GM23338 (cell line): ENCODE results near the gene TLR1. TPM values are rescaled to one million over a fixed set of nuclear protein-coding genes. Genes with fewer than 3 reads are reported as not detected.

Experiments used
- ATAC-seq: fragments of 200-7000 bp; cut with Tn5 transposase; 3 replicates; pipeline ENCODE4 v1.9.1; 2020
- DNase-seq: peaks from one replicate; pipeline ENCODE4 v3.0.0-alpha.2; 2015; ENCODE audit warnings: low spot score
- H2AFZ ChIP-seq: fragments of 200-600 bp; sonication (generic); 2 replicates; pipeline ENCODE4 v1.8.0; 2016; ENCODE audit warnings: antibody characterized with exemption, mild to moderate bottlenecking, moderate library complexity
- H3F3A ChIP-seq: fragments of 200-600 bp; sonication (generic); replicated peaks from 2 replicates; pipeline ENCODE4 v1.8.0; 2017; ENCODE audit warnings: antibody characterized with exemption, mixed run types, low read depth
- H3K27ac ChIP-seq: fragments of 200-600 bp; sonication (generic); 2 replicates; pipeline ENCODE4 v1.6.1; 2016; ENCODE audit warnings: low read depth
- H3K27me3 ChIP-seq: fragments of 200-600 bp; sonication (generic); 2 replicates; pipeline ENCODE4 v1.8.0; 2016; ENCODE audit warnings: mild to moderate bottlenecking, mixed run types, moderate library complexity; ENCODE audit not compliant: insufficient read depth
- H3K36me3 ChIP-seq: fragments of 200-600 bp; sonication (generic); 2 replicates; pipeline ENCODE4 v1.8.0; 2016; ENCODE audit warnings: mild to moderate bottlenecking; ENCODE audit not compliant: insufficient read depth
- H3K4me1 ChIP-seq: fragments of 200-600 bp; sonication (generic); 2 replicates; pipeline ENCODE4 v1.8.0; 2016; ENCODE audit warnings: mild to moderate bottlenecking, moderate library complexity; ENCODE audit not compliant: insufficient read depth
- H3K4me2 ChIP-seq: fragments of 200-600 bp; sonication (generic); 2 replicates; pipeline ENCODE4 v1.7.1; 2017; ENCODE audit warnings: mixed run types
- H3K4me3 ChIP-seq: fragments of 200-600 bp; sonication (generic); 2 replicates; pipeline ENCODE4 v1.6.1; 2016; ENCODE audit warnings: mixed run types
- H3K79me2 ChIP-seq: fragments of 200-600 bp; sonication (generic); replicated peaks from 2 replicates; pipeline ENCODE4 v1.8.0; 2017; ENCODE audit warnings: mild to moderate bottlenecking; ENCODE audit not compliant: insufficient read depth
- H3K9me2 ChIP-seq: fragments of 200-600 bp; sonication (generic); 2 replicates; pipeline ENCODE4 v1.8.0; 2017; ENCODE audit not compliant: insufficient read depth
- H4K20me1 ChIP-seq: fragments of 200-600 bp; sonication (generic); replicated peaks from 2 replicates; pipeline ENCODE4 v1.8.0; 2017; ENCODE audit warnings: mild to moderate bottlenecking; ENCODE audit not compliant: insufficient read depth
- H3K27ac Mint-ChIP-seq: 2 replicates; pipeline ENCODE4 v1.8.0; 2020; ENCODE audit warnings: inconsistent platforms, mild to moderate bottlenecking, moderate library complexity, mixed read lengths
- H3K27me3 Mint-ChIP-seq: 3 replicates; pipeline ENCODE4 v1.8.0; 2022; ENCODE audit warnings: low read depth, mild to moderate bottlenecking, moderate library complexity, mixed read lengths, inconsistent platforms; ENCODE audit not compliant: insufficient read depth, poor library complexity
- H3K36me3 Mint-ChIP-seq: 3 replicates; pipeline ENCODE4 v1.8.0; 2021; ENCODE audit warnings: low read depth, mild to moderate bottlenecking, inconsistent platforms, moderate library complexity, mixed read lengths
- H3K4me1 Mint-ChIP-seq: 3 replicates; pipeline ENCODE4 v1.8.0; 2020; ENCODE audit warnings: mild to moderate bottlenecking, inconsistent platforms, mixed read lengths
- H3K4me3 Mint-ChIP-seq: 3 replicates; pipeline ENCODE4 v1.8.0; 2021; ENCODE audit warnings: moderate library complexity, mild to moderate bottlenecking, inconsistent platforms, mixed read lengths
- H3K9me3 Mint-ChIP-seq: 3 replicates; pipeline ENCODE4 v1.8.0; 2020; ENCODE audit warnings: moderate library complexity, mild to moderate bottlenecking, inconsistent platforms, mixed read lengths
- CREB1 ChIP-seq: fragments of 250-450 bp; sonication (Bioruptor Pico); IDR thresholded peaks from 2 replicates; pipeline ENCODE4 v1.5.0; 2020; ENCODE audit warnings: low read depth, mild to moderate bottlenecking, moderate library complexity
- CTCF ChIP-seq, 2 experiments: fragments of 200-600 bp in 1 of 2; sonication (generic) in 1 of 2; conservative IDR thresholded peaks; 2 replicates each; pipeline versions ENCODE4 v1.5.1 to v1.6.1; 2016 to 2017; ENCODE audit warnings: antibody characterized with exemption in 2 of 2, low read depth in 2 of 2, mild to moderate bottlenecking in 2 of 2, moderate library complexity in 1 of 2
- ETS1 ChIP-seq: IDR thresholded peaks from 2 replicates; pipeline ENCODE4 v1.6.1; 2016; ENCODE audit warnings: antibody characterized with exemption
- EZH2 ChIP-seq: fragments of 200-600 bp; sonication (generic); IDR thresholded peaks from one replicate; pipeline ENCODE4 v1.8.0; 2017; ENCODE audit warnings: antibody characterized with exemption, mild to moderate bottlenecking, low read depth; ENCODE audit not compliant: unreplicated experiment
- EZH2phosphoT487 ChIP-seq: fragments of 200-600 bp; sonication (generic); IDR thresholded peaks from one replicate; pipeline ENCODE4 v1.8.1; 2018; ENCODE audit warnings: antibody characterized with exemption; ENCODE audit not compliant: unreplicated experiment
- JUNB ChIP-seq: IDR thresholded peaks from one replicate; pipeline ENCODE4 v1.6.1; 2016; ENCODE audit warnings: antibody characterized with exemption; ENCODE audit not compliant: unreplicated experiment
- REST ChIP-seq: IDR thresholded peaks from one replicate; pipeline ENCODE4 v1.6.1; 2018; ENCODE audit warnings: antibody characterized with exemption; ENCODE audit not compliant: unreplicated experiment
- ZNF114 ChIP-seq: fragments of 250-450 bp; sonication (Bioruptor Pico); IDR thresholded peaks from 2 replicates; pipeline ENCODE4 v1.5.0; 2020; ENCODE audit warnings: mild to moderate bottlenecking, moderate library complexity
- ZNF462 ChIP-seq: fragments of 250-450 bp; sonication (Bioruptor Pico); IDR thresholded peaks from 2 replicates; pipeline ENCODE4 v1.5.0; 2020; ENCODE audit warnings: mild to moderate bottlenecking, moderate library complexity
- polyA plus RNA-seq: library from polyadenylated mRNA; unstranded; fragments of >200 nt; fragmentation: Nextera tagmentation; extraction: Ambion mirVana; gene quantifications from 2 replicates; pipeline ENCODE4 v1.2.1, GENCODE V29; 2016
- total RNA-seq: library from RNA; depleted of rRNA; stranded (reverse); fragments of >200 nt; shearing (Covaris generic); gene quantifications from 2 replicates; pipeline ENCODE4 v1.2.3, GENCODE V29; 2014

Gene TLR1
- total and polyA plus RNA-seq, 2 experiments from 2014 or later = 0.07 TPM; not detected in 1

GRCh38 chr4:38837334-38837733, 32.7 kb upstream of the TLR1 start:
- Histone ChIP-seq H3K79me2 (no peaks in the 10 kb centered on the region), H3K36me3 (no peaks in the 10 kb centered on the region), H3F3A (no peaks in the 10 kb centered on the region), H2AFZ (no peak overlapping the region), H3K27me3 (no peaks in the 10 kb centered on the region), H3K4me2 (no peak overlapping the region), H3K27ac (no peak overlapping the region), H3K4me1 (no peaks in the 10 kb centered on the region), H3K9me2 (no peaks in the 10 kb centered on the region), H3K4me3 (no peak overlapping the region), H4K20me1 (no peaks in the 10 kb centered on the region)
- H3K9me3 Mint-ChIP-seq = peaks cover 4% of the 10 kb centered on the region; the same call in 2 of the 3 replicates
- ATAC-seq (no peak), DNase-seq (no peak)
- H3K27me3 Mint-ChIP-seq = peaks cover 2% of the 10 kb centered on the region
- no peak overlapping the region for H3K4me3 Mint-ChIP-seq
- no peaks in the 10 kb centered on the region; the same call in 2 of the 3 replicates for H3K4me1 Mint-ChIP-seq
- no peak for TF ChIP-seq EZH2phosphoT487
- no peak for TF ChIP-seq CREB1 (CRISPR knock-in tag)
- no peak for TF ChIP-seq ZNF114 (CRISPR knock-in tag)
- TF ChIP-seq REST = no peak
- no peak for TF ChIP-seq ETS1
- no peak for TF ChIP-seq EZH2
- TF ChIP-seq CTCF (conservative IDR thresholded peaks at IDR 0.05; ENCODE audit: low read depth in 2 of 2) = no peak
- no peak for TF ChIP-seq JUNB
- TF ChIP-seq ZNF462 (CRISPR knock-in tag) = no peak
- no peaks in the 10 kb centered on the region for H3K36me3 Mint-ChIP-seq
- no peak overlapping the region for H3K27ac Mint-ChIP-seq
